ENCODE measurements around the gene SIGLEC8.
"Not testable (repeated sequence)": the region's sequence is repeated elsewhere in the genome, so short reads cannot be mapped to it uniquely, and the experiment has no call there.

SIGLEC8 gene

GRCh38 chr19:51450730-51451307, 7.4 kb downstream of the SIGLEC8 start:
- DNase-seq (ENCODE audit: low read depth): no peak
- no peak overlapping the region for H3K4me3 ChIP-seq (ENCODE audit: low read depth, low read length)

DNA sequence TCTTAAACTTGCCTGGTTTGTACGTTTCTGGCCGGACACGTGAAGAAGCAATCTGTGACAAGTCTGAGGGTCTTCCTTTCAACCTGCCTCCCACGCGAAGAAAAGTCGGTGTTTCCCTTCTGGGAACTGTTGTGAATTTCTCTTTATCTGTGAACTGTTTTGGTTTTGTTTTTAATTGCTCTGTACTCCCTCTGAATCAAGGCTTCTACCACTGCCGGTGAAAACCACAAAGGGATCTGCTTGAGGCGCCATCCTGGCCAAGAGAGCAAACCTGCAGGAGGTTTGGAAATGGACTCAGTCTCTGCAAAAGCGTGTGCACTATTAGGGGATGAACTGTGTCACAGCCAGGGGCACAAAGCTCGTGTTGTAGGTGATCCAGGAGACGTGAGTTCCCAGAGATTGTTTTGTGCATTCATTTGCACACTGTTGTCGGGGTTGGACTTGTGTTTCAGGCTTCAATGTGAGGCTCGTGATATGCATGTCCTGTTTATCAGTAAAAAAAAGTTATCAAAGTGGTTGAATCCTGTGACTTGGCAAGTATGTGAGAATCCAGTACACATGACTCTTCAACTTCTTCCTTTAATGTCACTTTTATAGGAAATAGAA, 9.7 kb downstream of the SIGLEC8 start:
- DNase-seq (ENCODE audit: low read depth): no peak
- no peak overlapping the region for H3K4me3 ChIP-seq (ENCODE audit: low read depth, low read length)

- DNase-seq (ENCODE audit: low read depth): no peak
- no peak overlapping the region for H3K4me3 ChIP-seq (ENCODE audit: low read depth, low read length)
These were observed 10.2 kb downstream of the SIGLEC8 start for GRCh38 chr19:51448011-51448410.

DNA sequence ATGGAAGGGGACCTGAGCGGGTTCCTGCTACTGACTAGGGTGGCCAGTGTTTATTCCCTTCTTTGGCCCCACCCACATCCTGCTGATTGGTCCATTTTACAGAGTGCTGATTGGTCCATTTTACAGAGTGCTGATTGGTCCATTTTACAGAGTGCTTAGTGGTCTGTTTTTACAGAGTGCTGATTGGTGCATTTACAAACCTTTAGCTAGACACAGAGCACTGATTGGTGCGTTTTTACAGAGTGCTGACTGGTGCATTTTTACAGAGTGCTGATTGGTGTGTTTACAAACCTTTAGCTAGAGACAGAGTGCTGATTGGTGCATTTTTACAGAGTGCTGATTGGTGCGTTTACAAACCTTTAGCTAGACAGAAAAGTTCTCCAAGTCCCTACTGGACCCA, 10.7 kb downstream of the SIGLEC8 start:
- H3K4me3 ChIP-seq (ENCODE audit: low read depth, low read length); DNase-seq (ENCODE audit: low read depth): not testable (repeated sequence)

DNA sequence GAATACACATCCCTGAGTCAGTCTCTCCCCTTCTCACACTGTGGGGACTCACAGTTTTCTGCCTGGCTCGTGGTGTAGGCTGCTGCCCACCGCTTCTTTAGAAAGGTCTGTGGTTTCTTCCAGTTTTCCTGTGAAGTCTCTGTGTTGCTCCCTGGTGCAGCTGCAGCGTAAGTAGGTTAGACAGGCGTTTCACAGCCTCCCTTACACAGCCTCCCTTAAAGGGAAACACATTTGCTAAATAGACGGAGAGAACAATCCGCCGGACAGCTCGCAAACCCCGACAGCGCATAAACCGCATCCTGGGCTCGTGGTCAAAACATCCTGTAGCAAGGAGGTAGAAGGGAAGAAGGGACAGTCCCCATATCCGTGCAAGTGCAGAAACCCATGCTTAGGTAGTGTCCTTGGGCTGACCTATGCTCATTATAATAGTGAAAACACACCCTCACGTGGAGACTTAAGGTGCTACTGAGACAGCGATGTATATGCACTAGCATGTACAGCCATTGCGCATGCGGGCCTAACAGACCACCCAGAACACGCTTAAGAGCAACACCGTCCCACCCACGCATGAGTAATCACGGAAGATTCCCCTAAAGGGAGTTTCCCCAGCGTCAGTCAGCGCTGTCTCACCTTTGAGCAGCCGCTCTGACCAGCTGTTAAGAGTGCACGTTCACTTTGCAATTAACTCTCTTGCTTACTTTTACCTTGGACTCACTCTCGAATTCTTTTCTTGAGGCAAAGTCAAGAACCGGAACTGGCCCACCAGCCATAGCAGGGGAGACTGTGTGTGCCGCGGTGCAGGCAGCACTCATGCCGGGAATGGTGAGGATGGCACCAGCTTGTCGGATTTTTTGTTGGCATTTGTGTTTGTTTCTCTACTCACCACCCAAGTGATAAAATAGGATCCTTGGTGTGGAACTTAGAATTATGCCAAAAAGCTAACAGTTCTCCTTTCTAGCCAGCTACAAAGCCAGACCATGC, 16.6 kb downstream of the SIGLEC8 start:
- no peak overlapping the region for H3K4me3 ChIP-seq (ENCODE audit: low read depth, low read length)
- no peak for DNase-seq (ENCODE audit: low read depth)

GRCh38 chr19:51440846-51441409, 17.3 kb downstream of the SIGLEC8 start:
- H3K4me3 ChIP-seq (ENCODE audit: low read depth, low read length): no peak overlapping the region
- DNase-seq (ENCODE audit: low read depth): no peak

DNA sequence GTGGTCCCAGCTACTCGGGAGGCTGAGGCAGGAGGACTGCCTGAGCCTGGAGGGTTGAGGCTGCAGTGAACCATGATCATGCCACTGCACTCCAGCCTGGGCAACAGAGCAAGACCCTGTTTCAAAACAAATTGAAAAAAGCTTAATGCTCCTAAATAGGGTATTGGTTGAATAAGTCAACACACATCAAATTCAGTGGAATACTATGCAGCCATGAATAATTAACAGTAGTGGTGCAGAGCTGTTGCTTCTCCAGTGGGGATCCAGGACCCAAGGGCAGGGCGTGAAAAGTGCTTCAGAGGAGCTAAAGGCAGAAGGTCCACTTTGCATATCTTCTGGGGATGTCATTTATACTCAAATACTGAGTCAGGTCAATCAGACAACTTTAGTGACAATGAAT, 18.2 kb downstream of the SIGLEC8 start:
- H3K4me3 ChIP-seq (ENCODE audit: low read depth, low read length): no peak overlapping the region
- no peak for DNase-seq (ENCODE audit: low read depth)

- no peak overlapping the region for H3K4me3 ChIP-seq (ENCODE audit: low read depth, low read length)
- no peak for DNase-seq (ENCODE audit: low read depth)
These were observed 19.2 kb downstream of the SIGLEC8 start for GRCh38 chr19:51439021-51439465.

- no peak overlapping the region for H3K4me3 ChIP-seq (ENCODE audit: low read depth, low read length)
- no peak for DNase-seq (ENCODE audit: low read depth)
These were observed 23.8 kb downstream of the SIGLEC8 start for GRCh38 chr19:51434456-51434855.

GRCh38 chr19:51433043-51433442, 25.2 kb downstream of the SIGLEC8 start:
- H3K4me3 ChIP-seq (ENCODE audit: low read depth, low read length): no peak overlapping the region
- no peak for DNase-seq (ENCODE audit: low read depth)

DNA sequence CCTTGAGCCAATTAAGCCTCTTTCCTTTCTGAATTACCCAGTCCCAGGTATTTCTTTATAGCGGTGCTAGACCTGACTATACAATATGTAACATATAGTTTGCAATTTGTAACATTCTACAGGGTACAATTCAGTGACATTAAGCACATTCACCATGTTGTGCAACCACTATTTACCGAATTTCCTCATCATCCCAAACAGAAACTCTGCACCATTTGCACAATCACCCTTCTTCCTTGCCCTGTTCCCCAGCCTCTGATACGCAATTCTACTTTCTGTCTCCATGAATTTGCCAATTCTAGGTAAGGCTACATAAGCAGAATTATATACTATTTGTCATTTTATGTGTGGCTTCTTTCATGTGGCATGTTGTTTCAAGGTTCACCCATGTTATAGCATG, 27.1 kb downstream of the SIGLEC8 start:
- DNase-seq (ENCODE audit: low read depth): no peak
- no peak overlapping the region for H3K4me3 ChIP-seq (ENCODE audit: low read depth, low read length)

GRCh38 chr19:51430221-51430620, 28.0 kb downstream of the SIGLEC8 start:
- DNase-seq (ENCODE audit: low read depth): no peak
- H3K4me3 ChIP-seq (ENCODE audit: low read depth, low read length): no peak overlapping the region

DNA sequence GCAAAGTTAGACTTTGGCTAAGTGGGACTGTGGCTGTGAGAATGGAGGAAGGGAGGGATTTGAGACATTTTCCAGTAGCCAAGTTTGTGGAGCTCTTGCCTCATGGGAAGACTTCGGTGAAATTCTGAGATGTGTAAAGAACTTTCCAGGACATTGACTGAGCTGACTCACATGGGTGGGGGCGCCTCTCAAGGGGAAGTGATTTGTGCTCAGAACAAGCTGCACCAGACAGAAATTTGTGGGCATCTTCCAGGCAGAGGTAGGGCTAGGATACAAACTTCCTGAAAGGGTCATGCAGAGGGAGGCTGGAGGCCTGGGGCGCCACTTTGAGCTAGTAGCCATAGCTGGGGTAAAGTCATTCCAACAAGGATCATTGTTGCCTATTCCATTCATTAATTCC, 31.1 kb downstream of the SIGLEC8 start:
- H3K4me3 ChIP-seq (ENCODE audit: low read depth, low read length): no peak overlapping the region
- DNase-seq (ENCODE audit: low read depth): no peak

- peak; percentile 13 for DNase-seq (ENCODE audit: low read depth)
- no peak overlapping the region for H3K4me3 ChIP-seq (ENCODE audit: low read depth, low read length)
These were observed 36.2 kb downstream of the SIGLEC8 start for GRCh38 chr19:51422053-51422448.

DNA sequence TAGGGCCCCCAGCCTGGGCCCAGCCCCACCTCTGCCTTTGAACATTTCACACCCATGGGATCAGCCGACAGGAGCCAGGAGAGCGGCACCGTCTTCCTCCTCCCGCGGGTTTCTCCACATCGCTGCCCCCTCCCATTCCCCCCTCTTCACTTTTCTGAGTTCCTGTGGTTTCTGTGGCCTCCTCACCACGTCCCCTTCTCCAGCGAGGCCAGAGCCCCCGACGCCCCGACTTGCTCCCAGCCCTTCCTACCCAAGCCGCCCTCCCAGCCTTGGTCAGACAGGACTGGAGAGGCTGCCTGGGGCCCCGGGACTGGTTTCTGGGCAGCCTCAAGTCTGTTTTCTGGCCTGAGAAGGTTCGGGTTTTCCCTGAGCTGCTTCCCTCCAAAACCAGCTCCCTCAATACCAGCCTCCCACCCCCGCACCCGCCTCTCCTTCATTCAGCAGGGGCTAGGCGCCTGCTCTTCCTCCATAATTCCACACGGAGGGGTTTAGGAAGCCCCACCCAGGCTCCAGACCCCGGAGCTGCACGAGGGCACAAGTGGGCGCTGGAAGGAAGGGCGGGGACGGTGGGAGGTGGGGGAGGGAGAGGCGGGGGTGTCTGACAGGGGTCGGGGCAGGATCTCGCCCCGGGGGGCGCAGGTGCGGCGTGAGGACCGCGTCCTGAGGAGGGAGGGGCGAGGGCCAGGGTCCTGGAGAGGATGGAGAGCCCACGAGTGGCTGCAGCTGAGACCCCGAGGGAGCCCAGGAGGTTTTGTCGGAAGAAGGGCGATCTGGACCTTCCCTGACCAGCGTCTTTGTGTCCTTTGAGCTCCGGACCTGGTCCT, 36.8 kb downstream of the SIGLEC8 start:
- no peak overlapping the region for H3K4me3 ChIP-seq (ENCODE audit: low read depth, low read length)
- no peak for DNase-seq (ENCODE audit: low read depth)

GRCh38 chr19:51420511-51420910, 37.7 kb downstream of the SIGLEC8 start:
- not testable (repeated sequence) for DNase-seq (ENCODE audit: low read depth); H3K4me3 ChIP-seq (ENCODE audit: low read depth, low read length)

DNA sequence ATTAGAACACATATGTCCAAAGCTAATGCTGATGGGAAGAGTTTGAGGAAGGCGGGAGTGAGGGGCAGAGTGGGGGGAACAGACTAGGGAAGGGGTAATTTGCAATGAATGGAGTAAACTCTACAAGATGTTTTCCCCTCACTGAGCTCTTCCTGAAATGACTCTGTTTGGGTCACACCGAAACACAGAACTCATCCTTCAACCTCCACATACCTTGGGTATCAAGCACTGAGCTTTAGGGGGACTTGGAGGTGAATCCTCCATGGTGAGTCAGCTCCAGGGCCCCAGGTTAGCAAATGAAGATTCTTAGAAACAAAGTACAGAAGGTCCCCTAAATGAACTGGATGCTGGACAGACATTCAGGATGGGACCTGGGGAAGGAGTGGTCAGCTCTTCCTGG, 39.5 kb downstream of the SIGLEC8 start:
- no peak overlapping the region for H3K4me3 ChIP-seq (ENCODE audit: low read depth, low read length)
- no peak for DNase-seq (ENCODE audit: low read depth)

- no peak overlapping the region for H3K4me3 ChIP-seq (ENCODE audit: low read depth, low read length)
- no peak for DNase-seq (ENCODE audit: low read depth)
These were observed 40.5 kb downstream of the SIGLEC8 start for GRCh38 chr19:51417810-51418157.

- no peak for DNase-seq (ENCODE audit: low read depth)
- no peak within 1 kb of the TSS for H3K4me3 ChIP-seq (ENCODE audit: low read depth, low read length)
These were observed 41.0 kb downstream of the SIGLEC8 start, which contains the start of gene SIGLEC10 for GRCh38 chr19:51417107-51417809. TSS of gene SIGLEC10 (minus strand) at chr19:51417642. CDS start at chr19:51417581, 61 bp downstream.
